Glutamatergic neuron (in vitro differentiated cells): ENCODE data around the gene OR51G2. TPM values are rescaled to one million over a fixed set of nuclear protein-coding genes. Genes with fewer than 3 reads are reported as not detected.

Experiments
- DNase-seq: peaks from one replicate; pipeline ENCODE4 v3.0.0; 2022
- H3K27ac Mint-ChIP-seq: one replicate; pipeline ENCODE4 v1.8.0; 2020; ENCODE audit warnings: mild to moderate bottlenecking, mixed read lengths, inconsistent platforms; ENCODE audit not compliant: unreplicated experiment
- H3K27me3 Mint-ChIP-seq: one replicate; pipeline ENCODE4 v1.8.0; 2020; ENCODE audit warnings: mild to moderate bottlenecking, moderate library complexity, mixed read lengths, inconsistent platforms; ENCODE audit not compliant: unreplicated experiment
- H3K36me3 Mint-ChIP-seq: one replicate; pipeline ENCODE4 v1.8.0; 2020; ENCODE audit warnings: mild to moderate bottlenecking, mixed read lengths, inconsistent platforms; ENCODE audit not compliant: unreplicated experiment
- H3K4me1 Mint-ChIP-seq: one replicate; pipeline ENCODE4 v1.8.0; 2020; ENCODE audit warnings: mild to moderate bottlenecking, low read depth, mixed read lengths, inconsistent platforms; ENCODE audit not compliant: unreplicated experiment
- H3K4me3 Mint-ChIP-seq: one replicate; pipeline ENCODE4 v1.8.0; 2020; ENCODE audit warnings: mild to moderate bottlenecking, mixed read lengths, inconsistent platforms; ENCODE audit not compliant: unreplicated experiment
- H3K9me3 Mint-ChIP-seq: one replicate; pipeline ENCODE4 v1.8.0; 2020; ENCODE audit warnings: mild to moderate bottlenecking, moderate library complexity, mixed read lengths, inconsistent platforms; ENCODE audit not compliant: unreplicated experiment
- CTCF ChIP-seq: fragments of 200-600 bp; sonication (generic); IDR thresholded peaks from one replicate; pipeline ENCODE4 v1.5.0; 2021; ENCODE audit not compliant: partially characterized antibody, unreplicated experiment
- total RNA-seq: library from RNA; stranded (reverse); fragmentation: NEBNext Ultra II Directional; extraction: Animal tissue kit (Norgen Biotek cat#: 25700); gene quantifications from one replicate; pipeline ENCODE4 v1.2.1, GENCODE V29; 2021; ENCODE audit not compliant: unreplicated experiment

The OR51G2 gene
- total RNA-seq, 1 donor from 2014 or later: not detected

- H3K4me1 Mint-ChIP-seq: peaks cover 6% of the 10 kb centered on the region
- H3K9me3 Mint-ChIP-seq: no peaks in the 10 kb centered on the region
- no peak overlapping the region for H3K4me3 Mint-ChIP-seq
- H3K36me3 Mint-ChIP-seq: no peaks in the 10 kb centered on the region
- no peak for DNase-seq
- TF ChIP-seq CTCF: no peak
- H3K27me3 Mint-ChIP-seq: no peaks in the 10 kb centered on the region
- H3K27ac Mint-ChIP-seq: no peak overlapping the region
Observed at GRCh38 chr11:4936745-4937144, 17.6 kb upstream of the OR51G2 start.

- no peak overlapping the region for H3K4me3 Mint-ChIP-seq
- no peaks in the 10 kb centered on the region for H3K36me3 Mint-ChIP-seq
- H3K27ac Mint-ChIP-seq: no peak overlapping the region
- no peak for DNase-seq
- H3K9me3 Mint-ChIP-seq: no peaks in the 10 kb centered on the region
- no peaks in the 10 kb centered on the region for H3K27me3 Mint-ChIP-seq
- no peaks in the 10 kb centered on the region for H3K4me1 Mint-ChIP-seq
- TF ChIP-seq CTCF: no peak
Observed at GRCh38 chr11:4932751-4933150, 13.6 kb upstream of the OR51G2 start.

GRCh38 chr11:4926608-4927007 is 7.5 kb upstream of the OR51G2 start:
- no peak overlapping the region for H3K27ac Mint-ChIP-seq
- peaks cover 3% of the 10 kb centered on the region for H3K27me3 Mint-ChIP-seq

GRCh38 chr11:4924239-4924638 is 5.1 kb upstream of the OR51G2 start, which contains the start of gene OR51G1:
Gene OR51G1 (minus strand): TSS chr11:4924339. CDS start chr11:4924339, 0 bp downstream.
- no peaks in the 10 kb centered on the region for H3K4me1 Mint-ChIP-seq
- H3K4me3 Mint-ChIP-seq: no peak within 1 kb of the TSS
- TF ChIP-seq CTCF: no peak
- H3K9me3 Mint-ChIP-seq: no peaks in the 10 kb centered on the region
- peaks cover 6% of the 10 kb centered on the region for H3K36me3 Mint-ChIP-seq
- no peak for DNase-seq
- peaks cover 3% of the 10 kb centered on the region for H3K27me3 Mint-ChIP-seq
- no peak within 1 kb of the TSS for H3K27ac Mint-ChIP-seq

More at GRCh38 chr11:4926608-4927007, 7.5 kb upstream of the OR51G2 start:
- no peak overlapping the region for H3K4me3 Mint-ChIP-seq
- DNase-seq: no peak
- H3K4me1 Mint-ChIP-seq: no peaks in the 10 kb centered on the region
- H3K36me3 Mint-ChIP-seq: peaks cover 6% of the 10 kb centered on the region
- H3K9me3 Mint-ChIP-seq: no peaks in the 10 kb centered on the region
- TF ChIP-seq CTCF: no peak

GRCh38 chr11:4922304-4922703 is 3.2 kb upstream of the OR51G2 start:
- TF ChIP-seq CTCF: no peak
- Mint-ChIP-seq H3K4me3 (no peak overlapping the region), H3K27ac (no peak overlapping the region), H3K36me3 (peaks cover 6% of the 10 kb centered on the region), H3K9me3 (no peaks in the 10 kb centered on the region), H3K27me3 (peaks cover 3% of the 10 kb centered on the region), H3K4me1 (no peaks in the 10 kb centered on the region)
- no peak for DNase-seq
